K562 (cell line): Measurements from ENCODE around the gene GPRIN1. TPM values are rescaled to one million over a fixed set of nuclear protein-coding genes. Genes with fewer than 3 reads are reported as not detected.

Experiments used
- ATAC-seq: fragments of 200-7000 bp; cut with Tn5 transposase; 3 replicates; pipeline ENCODE4 v1.9.1; 2020; ENCODE audit warnings: moderate library complexity
- BruUV-seq: library from RNA; stranded (reverse); fragments of 400-500 nt; replicated peaks from 2 replicates; lab custom pipeline; 2021; lab: Mats Ljungman, UMichigan
- CTCF ChIA-PET: fragments of 300-600 bp; formaldehyde crosslinking; extraction: SDS; loops from one replicate; lab custom pipeline; 2021; ENCODE audit warnings: low intra/inter-chr PET ratio; lab: Yijun Ruan, JAX
- POLR2A ChIA-PET: fragments of 300-600, 350-650 bp; sonication (Branson Sonifier 250); formaldehyde crosslinking; extraction: SDS; loops from one replicate; lab custom pipeline; 2021; ENCODE audit warnings: antibody characterized with exemption, inconsistent platforms; lab: Yijun Ruan, JAX
- DNase-seq, 4 experiments: peaks; one replicate each; pipeline versions ENCODE4 v3.0.0 to v3.0.0-alpha.2; 2011 to 2018; ENCODE audit warnings: low spot score in 3 of 4, mixed read lengths in 3 of 4; ENCODE audit errors: extremely low read depth in 1 of 4
- FAIRE-seq: peaks from 2 replicates; lab custom pipeline; 2011; peaks lifted over from hg19 to GRCh38; lab: Jason Lieb, UNC
- H2AFZ ChIP-seq: 2 replicates; pipeline ENCODE4 v1.6.0; 2011; ENCODE audit warnings: low read depth, low read length, control low read depth, inconsistent platforms
- H3K27ac ChIP-seq: fragments of 200-600 bp; 3 replicates; pipeline ENCODE4 v1.8.0; 2011; ENCODE audit warnings: low read depth, mild to moderate bottlenecking, control low read depth, inconsistent platforms, low read length, moderate library complexity, mixed read lengths; ENCODE audit errors: extremely low read depth
- H3K27me3 ChIP-seq, 2 experiments: fragments of 300-600 bp in 1 of 2; 2 replicates in 1 of 2; 3 replicates in 1 of 2; pipeline versions ENCODE4 v1.6.0 to v1.8.0; 2011; ENCODE audit warnings: inconsistent platforms in 2 of 2, low read length in 2 of 2, mild to moderate bottlenecking in 1 of 2, mixed read lengths in 1 of 2, moderate library complexity in 1 of 2; ENCODE audit not compliant: control insufficient read depth in 2 of 2, insufficient read depth in 2 of 2
- H3K36me3 ChIP-seq: fragments of 300-600 bp; 3 replicates; pipeline ENCODE4 v1.8.0; 2011; ENCODE audit warnings: mild to moderate bottlenecking, low read length, inconsistent platforms; ENCODE audit not compliant: control insufficient read depth, insufficient read depth
- H3K4me1 ChIP-seq, 2 experiments: fragments of 200-600 bp in 1 of 2; replicated peaks in 1 of 2; 2 replicates in 1 of 2; 3 replicates in 1 of 2; pipeline versions ENCODE4 v1.5.1 to v1.8.0; 2011; ENCODE audit warnings: inconsistent platforms in 2 of 2, low read length in 2 of 2, mild to moderate bottlenecking in 1 of 2, mixed read lengths in 1 of 2, moderate library complexity in 1 of 2; ENCODE audit not compliant: control insufficient read depth in 2 of 2, insufficient read depth in 2 of 2
- H3K4me2 ChIP-seq: 2 replicates; pipeline ENCODE4 v1.6.1; 2011; ENCODE audit warnings: low read length, control low read depth, inconsistent platforms, mixed read lengths; ENCODE audit not compliant: insufficient read depth
- H3K4me3 ChIP-seq: fragments of 200-600 bp; sonication (generic), shearing (Covaris generic); 2 replicates; pipeline ENCODE4 v1.5.1; 2016; ENCODE audit warnings: control low read depth, inconsistent platforms
- H3K79me2 ChIP-seq: fragments of 200-600 bp; 3 replicates; pipeline ENCODE4 v1.8.0; 2011; ENCODE audit warnings: low read length, inconsistent platforms; ENCODE audit not compliant: control insufficient read depth, insufficient read depth
- H3K9ac ChIP-seq, 2 experiments: 2 replicates each; pipeline versions ENCODE4 v1.6.0 to v1.6.1; 2011; ENCODE audit warnings: low read depth in 2 of 2, low read length in 2 of 2, control low read depth in 1 of 2, inconsistent platforms in 1 of 2, mild to moderate bottlenecking in 1 of 2, mixed read lengths in 1 of 2; ENCODE audit not compliant: insufficient read depth in 1 of 2
- H3K9me1 ChIP-seq: one replicate; pipeline ENCODE4 v1.6.0; 2011; ENCODE audit warnings: inconsistent platforms, mild to moderate bottlenecking, low read length, moderate library complexity; ENCODE audit not compliant: control insufficient read depth, insufficient read depth
- H3K9me3 ChIP-seq: replicated peaks from 2 replicates; pipeline ENCODE4 v1.5.1; 2011; ENCODE audit warnings: low read depth, low read length, inconsistent platforms; ENCODE audit not compliant: control insufficient read depth, insufficient read depth
- H4K20me1 ChIP-seq: replicated peaks from 2 replicates; pipeline ENCODE4 v1.6.1; 2011; ENCODE audit warnings: low read length, inconsistent platforms, mixed read lengths; ENCODE audit not compliant: control insufficient read depth, insufficient read depth
- ADNP ChIP-seq: fragments of 200-800 bp; sonication (Bioruptor generic); IDR thresholded peaks from 2 replicates; pipeline ENCODE4 v1.6.1; 2016; ENCODE audit warnings: missing genetic modification characterization, missing compliant biosample characterization
- BMI1 ChIP-seq: fragments of 150-350 bp; IDR thresholded peaks from 2 replicates; pipeline ENCODE4 v1.6.1; 2014; ENCODE audit warnings: low read length
- BRCA1 ChIP-seq, 2 experiments: fragments of 450-650 bp in 1 of 2; sonication (generic) in 1 of 2; formaldehyde crosslinking in 1 of 2; IDR thresholded peaks; 2 replicates each; pipeline versions ENCODE4 v1.5.0 to v1.6.1; 2017 to 2020; ENCODE audit warnings: mild to moderate bottlenecking in 1 of 2, missing genetic modification reagents in 1 of 2
- CBX1 ChIP-seq: sonication (generic); IDR thresholded peaks from 2 replicates; pipeline ENCODE4 v1.6.1; 2016; ENCODE audit warnings: antibody characterized with exemption, low read depth, mild to moderate bottlenecking
- DACH1 ChIP-seq: fragments of 450-650 bp; IDR thresholded peaks from 2 replicates; pipeline ENCODE4 v1.6.1; 2018; ENCODE audit not compliant: partially characterized antibody
- HDAC1 ChIP-seq, 2 experiments: fragments of 450-650 bp; IDR thresholded peaks; 2 replicates each; pipeline ENCODE4 v1.6.1; 2016 to 2017; ENCODE audit warnings: inconsistent platforms in 1 of 2, mild to moderate bottlenecking in 1 of 2, moderate library complexity in 1 of 2
- HOXB6 ChIP-seq: fragments of 250-450 bp; sonication (Bioruptor Pico); IDR thresholded peaks from 2 replicates; pipeline ENCODE4 v1.5.1; 2022; ENCODE audit warnings: mild to moderate bottlenecking, borderline replicate concordance
- JUND ChIP-seq, 2 experiments: IDR thresholded peaks; 2 replicates in 1 of 2; 3 replicates in 1 of 2; pipeline ENCODE4 v1.6.1; 2011; ENCODE audit warnings: borderline replicate concordance in 2 of 2, low read depth in 2 of 2, low read length in 2 of 2, improper control_type of control experiment in 1 of 2, missing biosample characterization in 1 of 2, missing genetic modification characterization in 1 of 2, missing genetic modification reagents in 1 of 2
- KDM1A ChIP-seq, 2 experiments: fragments of 450-650 bp; IDR thresholded peaks; 2 replicates each; pipeline ENCODE4 v1.6.1; 2016; ENCODE audit warnings: mild to moderate bottlenecking in 2 of 2
- NCOR1 ChIP-seq: fragments of 450-650 bp; IDR thresholded peaks from 2 replicates; pipeline ENCODE4 v1.6.1; 2016; ENCODE audit warnings: mild to moderate bottlenecking, moderate library complexity
- PTBP1 ChIP-seq: fragments of 200-400 bp; formaldehyde crosslinking; IDR thresholded peaks from 2 replicates; pipeline ENCODE4 v1.6.1; 2017; ENCODE audit warnings: low read depth, low read length
- PTTG1 ChIP-seq: fragments of 450-650 bp; IDR thresholded peaks from 2 replicates; pipeline ENCODE4 v1.6.1; 2016; ENCODE audit warnings: low read depth, mild to moderate bottlenecking, missing genetic modification characterization, missing compliant biosample characterization
- RBM17 ChIP-seq: fragments of 200-400 bp; formaldehyde crosslinking; IDR thresholded peaks from 2 replicates; pipeline ENCODE4 v1.6.1; 2017; ENCODE audit warnings: low read depth, mild to moderate bottlenecking, low read length, borderline replicate concordance
- RCOR1 ChIP-seq, 2 experiments: IDR thresholded peaks; 2 replicates each; pipeline ENCODE4 v1.6.1; 2012; ENCODE audit warnings: low read depth in 2 of 2, low read length in 2 of 2, borderline replicate concordance in 1 of 2, improper control_type of control experiment in 1 of 2
- SMARCA5 ChIP-seq: fragments of 450-650 bp; IDR thresholded peaks from 2 replicates; pipeline ENCODE4 v1.6.1; 2016
- SMARCE1 ChIP-seq: fragments of 450-650 bp; IDR thresholded peaks from 2 replicates; pipeline ENCODE4 v1.7.1; 2016; ENCODE audit warnings: mild to moderate bottlenecking
- TFAP4 ChIP-seq: sonication (generic); formaldehyde crosslinking; IDR thresholded peaks from 2 replicates; pipeline ENCODE4 v1.8.0; 2022; ENCODE audit warnings: missing genetic modification reagents, mild to moderate bottlenecking, moderate library complexity, borderline replicate concordance
- WHSC1 ChIP-seq: IDR thresholded peaks from one replicate; pipeline ENCODE4 v1.6.1; 2012; ENCODE audit warnings: low read length, control low read depth, inconsistent platforms
- ZBTB7A ChIP-seq: IDR thresholded peaks from 2 replicates; pipeline ENCODE4 v1.6.1; 2011; ENCODE audit warnings: low read depth, mild to moderate bottlenecking, low read length, moderate library complexity, borderline replicate concordance; ENCODE audit not compliant: control insufficient read depth
- ZNF212 ChIP-seq: fragments of 450-650 bp; formaldehyde crosslinking; IDR thresholded peaks from 2 replicates; pipeline ENCODE4 v1.4.0; 2020; ENCODE audit warnings: mild to moderate bottlenecking
- WGBS: fragments of 100-300 bp; shearing (Covaris generic); methylation state at CpG from one replicate; pipeline ENCODE4 v1.1.6; 2016; ENCODE audit warnings: low coverage, mixed read lengths; ENCODE audit not compliant: insufficient coverage; ENCODE audit errors: missing lambda C conversion rate; 5-methylcytosine and 5-hydroxymethylcytosine counted together
- in situ Hi-C: fragments of 300-500 bp; cut with MboI; formaldehyde crosslinking; loops from 4 replicates; pipeline ENCODE4 v1.15.0; 2018; ENCODE audit warnings: inconsistent platforms, mixed read lengths
- intact Hi-C: fragments of 100-400 bp; cut with micrococcal nuclease; formaldehyde crosslinking; loops from 2 replicates; pipeline ENCODE4 v1.14.2; 2022
- polyA plus RNA-seq, 8 experiments: library from polyadenylated mRNA; depleted of rRNA in 4 of 8; stranded (reverse) in 5 of 8; unstranded in 3 of 8; fragments of >200 nt; fragmentation: Nextera tagmentation in 2 of 8; fragmentation: Illumina TruSeq in 1 of 8; extraction: Ambion mirVana in 2 of 8; extraction: Trizol in 1 of 8; gene quantifications; 2 replicates each; pipeline versions ENCODE4 v1.2.1 to v1.2.3, GENCODE V29; 2011 to 2014; ENCODE audit warnings: inconsistent platforms in 1 of 8, missing spikeins in 1 of 8
- total RNA-seq, 7 experiments: library from RNA; depleted of rRNA in 6 of 7; stranded (reverse); fragments of >200 nt in 6 of 7; fragmentation: Illumina TruSeq in 2 of 7; extraction: Trizol in 2 of 7; gene quantifications; 2 replicates each; pipeline versions ENCODE4 v1.2.1 to v1.2.3, GENCODE V29; 2011 to 2021; ENCODE audit warnings: low replicate concordance in 1 of 7

Gene GPRIN1
- total and polyA plus RNA-seq, 9 of the 15 experiments (the other 6 are each of a cell fraction or from before 2014, with no cell fraction given) = 0.15 to 11.6 (median 4.4) TPM

DNA sequence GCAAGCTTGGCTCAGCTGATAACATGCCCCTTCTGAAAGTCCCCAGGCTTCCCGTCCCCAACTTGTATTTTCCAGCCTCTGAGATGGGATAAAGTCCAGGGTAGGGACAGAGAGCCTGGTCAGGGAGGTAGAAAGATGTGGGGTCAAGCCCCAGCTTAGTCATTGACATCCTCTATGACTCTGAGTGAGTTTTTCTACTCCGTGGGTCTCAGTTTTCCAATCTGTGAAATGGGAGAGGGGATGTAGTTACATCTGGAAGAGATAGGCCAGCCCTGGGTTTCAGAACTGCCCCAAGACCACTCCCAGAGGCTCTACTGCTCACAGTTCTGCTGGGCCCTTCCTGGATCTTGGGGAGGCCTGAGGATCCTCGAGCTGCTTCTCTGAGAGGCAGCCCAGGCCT, 3.1 kb downstream of the GPRIN1 start (continued):
- 0 out of 4 replicates have a peak, but pooled peaks of 1 of the 2 experiments have one; percentile 29 for TF ChIP-seq HDAC1 (IDR thresholded peaks at IDR 0.05)
- peak; percentile 79 to 86 for TF ChIP-seq KDM1A (IDR thresholded peaks at IDR 0.05)
- peak in 1 of 2 experiments; percentile 76; a peak in 2 of 4 replicates for TF ChIP-seq RCOR1 (IDR thresholded peaks at IDR 0.05; ENCODE audit: borderline replicate concordance in 1 of 2, low read depth in 2 of 2, low read length in 2 of 2)
- peak; percentile 58; the same call in 1 of the 2 replicates for TF ChIP-seq SMARCA5
- 0 out of 2 replicates have a peak, but pooled peaks have one; percentile 78 for TF ChIP-seq PTBP1
- TF ChIP-seq ADNP (tag) = peak; percentile 59; the same call in 1 of the 2 replicates
- TF ChIP-seq CBX1 = 0 out of 2 replicates have a peak, but pooled peaks have one; percentile 39

DNA sequence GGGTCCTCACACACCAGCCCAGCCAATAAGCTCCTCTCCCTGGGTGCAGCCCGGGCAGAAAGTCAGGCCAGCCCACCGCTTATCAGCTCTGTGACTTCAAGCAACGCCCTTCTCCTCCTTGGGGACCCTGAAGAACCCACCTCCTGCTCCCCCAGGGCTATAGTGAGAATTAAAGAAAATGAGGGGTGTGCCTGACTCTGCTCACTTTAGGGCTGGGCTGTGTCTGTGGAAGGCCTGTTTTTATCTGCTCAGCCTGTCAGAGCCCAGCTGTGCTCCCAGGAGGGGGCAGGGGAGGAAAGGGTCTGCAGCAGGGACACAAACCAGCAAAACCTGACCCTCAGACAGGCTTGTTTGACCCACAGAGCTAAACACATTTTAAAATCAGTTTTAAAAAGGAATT, 3.9 kb downstream of the GPRIN1 start:
- ChIA-PET POLR2A (interaction anchor here (0.6 to 1.8 kb wide), 4 partner anchors 10 to 69 kb away, joined by 3 to 5 read pairs (median 4); partner anchors contain the start of gene RNF44), CTCF (no interaction called here)
- Histone ChIP-seq H3K4me2 (peak overlapping the region; percentile 17; the same call in 1 of the 2 replicates), H3K4me3 (no peak overlapping the region), H3K27me3 (no peaks in the 10 kb centered on the region), H4K20me1 (peaks cover 28% of the 10 kb centered on the region), H3K4me1 (peaks cover 19 to 32% of the 10 kb centered on the region in 2 experiments; a peak in 4 of 5 replicates), H3K27ac (peak overlapping the region; percentile 22; the same call in 1 of the 3 replicates), H3K9me3 (no peaks in the 10 kb centered on the region), H2AFZ (0 out of 2 replicates have a peak overlapping the region, but pooled peaks have one; percentile 9), H3K36me3 (peaks cover 3% of the 10 kb centered on the region; the same call in 2 of the 3 replicates), H3K79me2 (peaks cover 2% of the 10 kb centered on the region; the same call in 1 of the 3 replicates), H3K9ac (peak overlapping the region; percentile 31 to 65; a peak in 3 of 4 replicates), H3K9me1 (peaks cover 7% of the 10 kb centered on the region)
- FAIRE-seq (peak; percentile 48), DNase-seq (peak in 2 of 4 experiments; percentile 51 to 54), ATAC-seq (peak; percentile 45)
- 0% methylated on average over 2 of the region's 3 CpGs for WGBS
- intact Hi-C loops (no loop called here), in situ Hi-C loops (no loop called here)
- no TSS peak for BruUV-seq
- no peak for TF ChIP-seq WHSC1
- TF ChIP-seq RBM17 = no peak
- TF ChIP-seq BMI1 = no peak
- TF ChIP-seq DACH1 = peak; percentile 40
- peak; percentile 78; the same call in 1 of the 2 replicates for TF ChIP-seq TFAP4 (CRISPR knock-in tag)
- TF ChIP-seq NCOR1 = no peak
- TF ChIP-seq ZBTB7A = peak; percentile 70; the same call in 1 of the 2 replicates
- TF ChIP-seq PTTG1 (tag) = no peak
- TF ChIP-seq BRCA1 (IDR thresholded peaks at IDR 0.05) = no peak
- no peak for TF ChIP-seq BRCA1 (CRISPR knock-in tag; IDR thresholded peaks at IDR 0.05)
- no peak for TF ChIP-seq PTBP1
- TF ChIP-seq ZNF212 (CRISPR knock-in tag) = no peak
- no peak for TF ChIP-seq JUND (IDR thresholded peaks at IDR 0.05; ENCODE audit: borderline replicate concordance, low read depth, low read length)
- no peak for TF ChIP-seq JUND (tag; IDR thresholded peaks at IDR 0.05; ENCODE audit: borderline replicate concordance, low read depth, low read length)
- TF ChIP-seq HOXB6 (CRISPR knock-in tag) = no peak
- TF ChIP-seq SMARCE1 = no peak
